GM11168 (cell line): ENCODE results near the gene TIMM17B.

Experiments used
- in situ Hi-C: fragments of 300-500 bp; cut with MboI; formaldehyde crosslinking; loops from one replicate; pipeline ENCODE4 v1.12.0; 2022; ENCODE audit warnings: low sequenced_read_pairs; ENCODE audit not compliant: unreplicated experiment

The TIMM17B gene

GRCh38 chrX:48897625-48898306, at the start of gene TIMM17B, which contains the start of gene PQBP1:
TIMM17B (minus strand) TSS chrX:48897768; CDS start chrX:48897749, 19 bp downstream.
PQBP1 (plus strand) TSS chrX:48897930; CDS start chrX:48898510, 580 bp downstream.
- in situ Hi-C loops: no loop called here

GRCh38 chrX:48945517-48946348, 48.2 kb upstream of the TIMM17B start:
- in situ Hi-C loops: loop anchor here (5.0 kb wide), 1 partner anchor 33 kb away; the partner anchor contains the start of gene SLC35A2

- in situ Hi-C loops: no loop called here
Observed at GRCh38 chrX:48942895-48943294, 45.3 kb upstream of the TIMM17B start.

- in situ Hi-C loops: no loop called here
Observed at GRCh38 chrX:48940404-48940955, 42.9 kb upstream of the TIMM17B start.

- in situ Hi-C loops: no loop called here
Observed at GRCh38 chrX:48939524-48940228, 42.1 kb upstream of the TIMM17B start.

GRCh38 chrX:48938721-48939425, 41.3 kb upstream of the TIMM17B start:
- in situ Hi-C loops: no loop called here

GRCh38 chrX:48937054-48937907, 39.7 kb upstream of the TIMM17B start:
- in situ Hi-C loops: no loop called here

- in situ Hi-C loops: no loop called here
Observed at GRCh38 chrX:48936429-48937053, 39.0 kb upstream of the TIMM17B start.

- in situ Hi-C loops: no loop called here
Observed at GRCh38 chrX:48935301-48935670, 37.7 kb upstream of the TIMM17B start.

- in situ Hi-C loops: no loop called here
Observed at GRCh38 chrX:48934581-48935300, 37.2 kb upstream of the TIMM17B start.

- in situ Hi-C loops: no loop called here
Observed at GRCh38 chrX:48933757-48934156, 36.2 kb upstream of the TIMM17B start.

- in situ Hi-C loops: no loop called here
Observed at GRCh38 chrX:48927736-48928382, 30.3 kb upstream of the TIMM17B start.

GRCh38 chrX:48927123-48927522, 29.6 kb upstream of the TIMM17B start:
- in situ Hi-C loops: no loop called here

GRCh38 chrX:48924270-48924669, 26.7 kb upstream of the TIMM17B start:
- in situ Hi-C loops: no loop called here

- in situ Hi-C loops: no loop called here
Observed at GRCh38 chrX:48923771-48924170, 26.2 kb upstream of the TIMM17B start.

- in situ Hi-C loops: no loop called here
Observed at GRCh38 chrX:48920718-48921104, 23.1 kb upstream of the TIMM17B start.

GRCh38 chrX:48919947-48920717, 22.6 kb upstream of the TIMM17B start:
- in situ Hi-C loops: no loop called here
